HepG2 (cell line): ENCODE results near the gene SMARCB1. TPM values are rescaled to one million over a fixed set of nuclear protein-coding genes. Genes with fewer than 3 reads are reported as not detected.

ENCODE experiments used
- ATAC-seq: fragments of 200-7000 bp; cut with Tn5 transposase; 3 replicates; pipeline ENCODE4 v1.9.1; 2020; ENCODE audit warnings: mild to moderate bottlenecking, moderate library complexity
- BruUV-seq: library from RNA; stranded (reverse); fragments of 400-500 nt; replicated peaks from 2 replicates; lab custom pipeline; 2021; lab: Mats Ljungman, UMichigan
- CTCF ChIA-PET: fragments of 300-600 bp; formaldehyde crosslinking; extraction: SDS; loops from one replicate; lab custom pipeline; 2021; ENCODE audit warnings: low total read pairs, inconsistent platforms, low intra/inter-chr PET ratio; lab: Yijun Ruan, JAX
- POLR2A ChIA-PET: fragments of 350-600 bp; sonication (Branson Sonifier 250); formaldehyde crosslinking; loops from one replicate; lab custom pipeline; 2020; ENCODE audit warnings: antibody characterized with exemption, inconsistent platforms; lab: Yijun Ruan, JAX
- DNase-seq: peaks from one replicate; pipeline ENCODE4 v3.0.0-alpha.2; 2015; ENCODE audit warnings: low spot score
- FAIRE-seq: peaks from 3 replicates; lab custom pipeline; 2011; peaks lifted over from hg19 to GRCh38; lab: Jason Lieb, UNC
- H2AFZ ChIP-seq: one replicate; pipeline ENCODE4 v1.6.1; 2011; ENCODE audit warnings: low read length, inconsistent platforms
- H3K27ac ChIP-seq: fragments of 300-600 bp; 3 replicates; pipeline ENCODE4 v1.8.0; 2011; ENCODE audit warnings: mixed run types, mild to moderate bottlenecking, mixed read lengths, low read length, inconsistent platforms; ENCODE audit not compliant: insufficient read depth; ENCODE audit errors: extremely low read length
- H3K27me3 ChIP-seq, 2 experiments: fragments of 200-600 bp in 1 of 2; 2 replicates in 1 of 2; 3 replicates in 1 of 2; pipeline versions ENCODE4 v1.6.0 to v1.8.0; 2011; ENCODE audit warnings: low read length in 2 of 2, mild to moderate bottlenecking in 2 of 2, moderate library complexity in 2 of 2, inconsistent platforms in 1 of 2; ENCODE audit not compliant: insufficient read depth in 2 of 2, control insufficient read depth in 1 of 2
- H3K36me3 ChIP-seq, 2 experiments: fragments of 200-600 bp in 1 of 2; replicated peaks in 1 of 2; 2 replicates in 1 of 2; 3 replicates in 1 of 2; pipeline versions ENCODE4 v1.5.1 to v1.8.0; 2011; ENCODE audit warnings: low read length in 2 of 2, inconsistent platforms in 1 of 2; ENCODE audit not compliant: insufficient read depth in 2 of 2, control insufficient read depth in 1 of 2
- H3K4me1 ChIP-seq: 2 replicates; pipeline ENCODE4 v1.5.1; 2012; ENCODE audit warnings: low read length, inconsistent platforms; ENCODE audit not compliant: insufficient read depth
- H3K4me2 ChIP-seq: 2 replicates; pipeline ENCODE4 v1.6.0; 2011; ENCODE audit warnings: low read depth, low read length, inconsistent platforms
- H3K4me3 ChIP-seq, 3 experiments: fragments of 200-600 bp in 1 of 3; sonication (generic), shearing (Covaris generic) in 1 of 3; replicated peaks in 1 of 3; 2 replicates each; pipeline ENCODE4 v1.5.1; 2011 to 2016; ENCODE audit warnings: low read length in 3 of 3, inconsistent platforms in 2 of 3, low read depth in 2 of 3, mild to moderate bottlenecking in 2 of 3, control low read depth in 1 of 3, mixed read lengths in 1 of 3; ENCODE audit not compliant: insufficient read depth in 1 of 3
- H3K79me2 ChIP-seq: one replicate; pipeline ENCODE4 v1.6.1; 2011; ENCODE audit warnings: low read length, inconsistent platforms; ENCODE audit not compliant: insufficient read depth
- H3K9ac ChIP-seq: 2 replicates; pipeline ENCODE4 v1.6.0; 2011; ENCODE audit warnings: mild to moderate bottlenecking, low read depth, low read length, inconsistent platforms; ENCODE audit not compliant: insufficient read depth
- H3K9me3 ChIP-seq: 2 replicates; pipeline ENCODE4 v1.5.1; 2012; ENCODE audit warnings: mild to moderate bottlenecking, low read length
- H4K20me1 ChIP-seq: 2 replicates; pipeline ENCODE4 v1.6.0; 2011; ENCODE audit warnings: inconsistent platforms, mild to moderate bottlenecking, low read length, moderate library complexity; ENCODE audit not compliant: insufficient read depth
- NFRKB ChIP-seq: fragments of 450-650 bp; IDR thresholded peaks from 2 replicates; pipeline ENCODE4 v1.6.1; 2017
- SP5 ChIP-seq: IDR thresholded peaks from 2 replicates; pipeline ENCODE4 v1.6.1; 2016; ENCODE audit warnings: low read depth, borderline replicate concordance
- TBL1XR1 ChIP-seq: fragments of 150-350 bp; IDR thresholded peaks from 2 replicates; pipeline ENCODE4 v1.6.1; 2014; ENCODE audit warnings: borderline replicate concordance, low read length; ENCODE audit not compliant: partially characterized antibody
- ZBTB21 ChIP-seq: sonication (generic); formaldehyde crosslinking; IDR thresholded peaks from 2 replicates; pipeline ENCODE4 v1.4.0; 2020; ENCODE audit warnings: missing genetic modification reagents
- ZKSCAN8 ChIP-seq: IDR thresholded peaks from 2 replicates; pipeline ENCODE4 v1.6.1; 2016; ENCODE audit warnings: borderline replicate concordance, missing genetic modification reagents, missing compliant biosample characterization
- ZNF580 ChIP-seq: IDR thresholded peaks from 2 replicates; pipeline ENCODE4 v1.6.1; 2016; ENCODE audit warnings: low read depth, borderline replicate concordance
- WGBS: methylation state at CpG from one replicate; pipeline ENCODE4 v1.1.6; 2017; ENCODE audit warnings: low lambda C conversion rate; 5-methylcytosine and 5-hydroxymethylcytosine counted together
- in situ Hi-C: cut with HindIII; loops from 2 replicates; pipeline ENCODE4 v1.10.0; 2017; ENCODE audit warnings: low pct_unique_long_range_greater_than_20kb; ENCODE audit not compliant: extremely low pct_ligation_motif_present
- intact Hi-C: fragments of 100-400 bp; cut with micrococcal nuclease; formaldehyde crosslinking; loops from one replicate; pipeline ENCODE4 v1.10.0; 2022; ENCODE audit not compliant: unreplicated experiment
- polyA plus RNA-seq, 8 experiments: library from polyadenylated mRNA; depleted of rRNA in 3 of 8; stranded (reverse) in 7 of 8; unstranded in 1 of 8; fragments of >200 nt; fragmentation: Illumina TruSeq in 4 of 8; extraction: Trizol in 4 of 8; gene quantifications; 2 replicates each; pipeline versions ENCODE4 v1.2.1 to v1.2.3, GENCODE V29; 2011 to 2016; ENCODE audit warnings: low read depth in 4 of 8, missing spikeins in 1 of 8, mixed read lengths in 1 of 8; ENCODE audit not compliant: insufficient read depth in 1 of 8
- total RNA-seq, 5 experiments: library from RNA; depleted of rRNA; stranded (reverse); fragments of >200 nt; fragmentation: Illumina TruSeq; extraction: Trizol; gene quantifications; 2 replicates each; pipeline ENCODE4 v1.2.3, GENCODE V29; 2016; ENCODE audit warnings: low read depth in 1 of 5
- TF ChIP-seq, protein P1 (sequence below): sonication (generic); formaldehyde crosslinking; IDR thresholded peaks from 2 replicates; pipeline ENCODE4 v1.5.0; 2020; ENCODE audit warnings: mild to moderate bottlenecking, missing genetic modification reagents, borderline replicate concordance

Gene SMARCB1
- total and polyA plus RNA-seq, 2 of the 13 experiments (the other 11 are each of a cell fraction or from before 2014, with no cell fraction given): 74.0 to 166 TPM

DNA sequence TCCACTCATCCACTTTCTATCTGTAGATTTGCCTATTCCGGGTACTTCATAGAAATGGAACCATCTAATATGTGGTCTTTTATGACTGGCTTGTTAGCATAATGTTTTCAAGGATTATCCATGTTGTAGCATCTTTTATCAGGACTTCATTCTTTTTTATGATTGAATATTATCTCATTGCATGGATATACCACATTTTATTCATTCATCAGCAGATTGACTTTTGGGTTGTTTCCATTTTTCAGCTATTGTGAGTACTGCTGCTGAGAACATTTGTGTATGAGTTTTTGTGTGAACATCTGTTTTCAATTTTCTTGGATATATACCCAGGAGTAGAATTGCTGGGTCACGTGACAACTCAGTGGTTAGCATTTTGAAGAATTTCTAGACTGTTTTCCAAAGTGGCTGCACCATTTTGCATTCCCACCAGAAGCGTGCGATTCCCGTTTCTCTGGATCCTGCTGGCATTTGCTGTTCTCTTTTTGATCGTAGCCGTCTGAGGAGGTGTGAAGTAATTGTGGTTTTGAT, 43.1 kb downstream of the SMARCB1 start:
- Histone ChIP-seq H3K27me3 (no peaks in the 10 kb centered on the region), H3K9ac (no peak overlapping the region), H4K20me1 (no peaks in the 10 kb centered on the region), H3K4me3 (no peak overlapping the region), H3K9me3 (no peaks in the 10 kb centered on the region), H3K27ac (no peak overlapping the region), H3K36me3 (peaks cover 52 to 83% of the 10 kb centered on the region in 2 experiments; a peak in 4 of 5 replicates), H3K4me1 (peaks cover 22% of the 10 kb centered on the region), H3K79me2 (no peaks in the 10 kb centered on the region), H2AFZ (no peak overlapping the region)
- BruUV-seq: no TSS peak
- in situ Hi-C loops (loop anchor here (25.0 kb wide), 1 partner anchor 218 kb away; no protein-coding TSS in a partner anchor), intact Hi-C loops (no loop called here)
- ChIA-PET CTCF (no interaction called here), POLR2A (no interaction called here)
- 97% methylated on average over 7 of the region's 7 CpGs for WGBS
- no peak for ATAC-seq
- TF ChIP-seq ZNF580 (CRISPR knock-in tag) (no peak), TBL1XR1 (no peak), NFRKB (no peak), SP5 (CRISPR knock-in tag) (no peak), ZBTB21 (CRISPR knock-in tag) (no peak), ZKSCAN8 (CRISPR knock-in tag) (no peak)
- TF ChIP-seq, protein P1, sequence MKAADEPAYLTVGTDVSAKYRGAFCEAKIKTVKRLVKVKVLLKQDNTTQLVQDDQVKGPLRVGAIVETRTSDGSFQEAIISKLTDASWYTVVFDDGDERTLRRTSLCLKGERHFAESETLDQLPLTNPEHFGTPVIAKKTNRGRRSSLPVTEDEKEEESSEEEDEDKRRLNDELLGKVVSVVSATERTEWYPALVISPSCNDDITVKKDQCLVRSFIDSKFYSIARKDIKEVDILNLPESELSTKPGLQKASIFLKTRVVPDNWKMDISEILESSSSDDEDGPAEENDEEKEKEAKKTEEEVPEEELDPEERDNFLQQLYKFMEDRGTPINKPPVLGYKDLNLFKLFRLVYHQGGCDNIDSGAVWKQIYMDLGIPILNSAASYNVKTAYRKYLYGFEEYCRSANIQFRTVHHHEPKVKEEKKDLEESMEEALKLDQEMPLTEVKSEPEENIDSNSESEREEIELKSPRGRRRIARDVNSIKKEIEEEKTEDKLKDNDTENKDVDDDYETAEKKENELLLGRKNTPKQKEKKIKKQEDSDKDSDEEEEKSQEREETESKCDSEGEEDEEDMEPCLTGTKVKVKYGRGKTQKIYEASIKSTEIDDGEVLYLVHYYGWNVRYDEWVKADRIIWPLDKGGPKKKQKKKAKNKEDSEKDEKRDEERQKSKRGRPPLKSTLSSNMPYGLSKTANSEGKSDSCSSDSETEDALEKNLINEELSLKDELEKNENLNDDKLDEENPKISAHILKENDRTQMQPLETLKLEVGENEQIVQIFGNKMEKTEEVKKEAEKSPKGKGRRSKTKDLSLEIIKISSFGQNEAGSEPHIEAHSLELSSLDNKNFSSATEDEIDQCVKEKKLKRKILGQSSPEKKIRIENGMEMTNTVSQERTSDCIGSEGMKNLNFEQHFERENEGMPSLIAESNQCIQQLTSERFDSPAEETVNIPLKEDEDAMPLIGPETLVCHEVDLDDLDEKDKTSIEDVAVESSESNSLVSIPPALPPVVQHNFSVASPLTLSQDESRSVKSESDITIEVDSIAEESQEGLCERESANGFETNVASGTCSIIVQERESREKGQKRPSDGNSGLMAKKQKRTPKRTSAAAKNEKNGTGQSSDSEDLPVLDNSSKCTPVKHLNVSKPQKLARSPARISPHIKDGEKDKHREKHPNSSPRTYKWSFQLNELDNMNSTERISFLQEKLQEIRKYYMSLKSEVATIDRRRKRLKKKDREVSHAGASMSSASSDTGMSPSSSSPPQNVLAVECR: no peak
- TF ChIP-seq, all 625 proteins: peak for 0
- FAIRE-seq (no peak), DNase-seq (no peak)
- H3K4me2 ChIP-seq: no peak overlapping the region
